ENCODE data around the gene PPP6R1.

Gene PPP6R1

DNA sequence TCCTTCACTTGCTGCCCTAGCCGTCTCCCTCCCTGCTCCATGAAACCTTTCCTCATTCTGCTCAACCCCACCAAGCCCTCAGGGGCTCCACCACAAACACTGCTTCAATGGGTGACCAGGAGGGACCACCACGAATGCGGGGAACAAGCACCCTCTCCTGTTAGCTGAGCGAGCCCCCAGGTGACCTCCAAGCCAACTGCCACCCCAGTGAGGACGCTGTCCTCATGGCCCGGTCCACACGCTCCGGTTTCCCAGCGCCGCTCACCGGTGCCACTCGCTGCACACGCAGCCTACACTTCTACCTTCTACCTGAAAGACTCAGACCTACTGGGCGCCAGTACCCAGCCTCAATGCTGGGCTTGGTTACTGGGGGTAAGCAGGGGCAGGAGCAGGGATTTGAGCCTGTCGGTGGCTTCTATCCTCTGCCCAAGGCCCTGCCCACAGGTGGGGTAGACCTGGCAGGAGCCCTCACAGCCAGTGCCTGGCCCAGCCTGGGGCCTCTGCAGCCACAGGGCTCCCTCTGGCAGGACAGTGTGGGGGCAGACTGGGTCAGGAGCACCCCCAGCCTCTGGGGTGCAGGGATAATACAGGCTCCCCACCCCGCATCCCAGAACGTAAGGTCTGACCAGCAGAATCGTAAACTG is 29.6 kb downstream of the PPP6R1 start:
- no peak overlapping the region for H3K9ac ChIP-seq
- H3K79me2 ChIP-seq (ENCODE audit: insufficient read depth, low read depth): no peaks in the 10 kb centered on the region
- H3K27me3 ChIP-seq (ENCODE audit: insufficient read depth, low read depth): no peaks in the 10 kb centered on the region
- H3K4me1 ChIP-seq (ENCODE audit: low read depth, poor library complexity, severe bottlenecking): no peaks in the 10 kb centered on the region
- H2AFZ ChIP-seq (ENCODE audit: low read depth): no peak overlapping the region
- no peaks in the 10 kb centered on the region for H3K36me3 ChIP-seq (ENCODE audit: insufficient read depth)
- no peak overlapping the region for H3K4me3 ChIP-seq (IDR thresholded peaks at IDR 0.05; ENCODE audit: insufficient read depth, low read depth, low read length)
- no peak overlapping the region for H3K4me2 ChIP-seq
- no peaks in the 10 kb centered on the region for H4K20me1 ChIP-seq (ENCODE audit: insufficient read depth)
- TF ChIP-seq, protein P1, sequence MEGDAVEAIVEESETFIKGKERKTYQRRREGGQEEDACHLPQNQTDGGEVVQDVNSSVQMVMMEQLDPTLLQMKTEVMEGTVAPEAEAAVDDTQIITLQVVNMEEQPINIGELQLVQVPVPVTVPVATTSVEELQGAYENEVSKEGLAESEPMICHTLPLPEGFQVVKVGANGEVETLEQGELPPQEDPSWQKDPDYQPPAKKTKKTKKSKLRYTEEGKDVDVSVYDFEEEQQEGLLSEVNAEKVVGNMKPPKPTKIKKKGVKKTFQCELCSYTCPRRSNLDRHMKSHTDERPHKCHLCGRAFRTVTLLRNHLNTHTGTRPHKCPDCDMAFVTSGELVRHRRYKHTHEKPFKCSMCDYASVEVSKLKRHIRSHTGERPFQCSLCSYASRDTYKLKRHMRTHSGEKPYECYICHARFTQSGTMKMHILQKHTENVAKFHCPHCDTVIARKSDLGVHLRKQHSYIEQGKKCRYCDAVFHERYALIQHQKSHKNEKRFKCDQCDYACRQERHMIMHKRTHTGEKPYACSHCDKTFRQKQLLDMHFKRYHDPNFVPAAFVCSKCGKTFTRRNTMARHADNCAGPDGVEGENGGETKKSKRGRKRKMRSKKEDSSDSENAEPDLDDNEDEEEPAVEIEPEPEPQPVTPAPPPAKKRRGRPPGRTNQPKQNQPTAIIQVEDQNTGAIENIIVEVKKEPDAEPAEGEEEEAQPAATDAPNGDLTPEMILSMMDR (conservative IDR thresholded peaks at IDR 0.05; ENCODE audit: low read depth, low read length): no peak
- no peak overlapping the region for H3K27ac ChIP-seq

DNA sequence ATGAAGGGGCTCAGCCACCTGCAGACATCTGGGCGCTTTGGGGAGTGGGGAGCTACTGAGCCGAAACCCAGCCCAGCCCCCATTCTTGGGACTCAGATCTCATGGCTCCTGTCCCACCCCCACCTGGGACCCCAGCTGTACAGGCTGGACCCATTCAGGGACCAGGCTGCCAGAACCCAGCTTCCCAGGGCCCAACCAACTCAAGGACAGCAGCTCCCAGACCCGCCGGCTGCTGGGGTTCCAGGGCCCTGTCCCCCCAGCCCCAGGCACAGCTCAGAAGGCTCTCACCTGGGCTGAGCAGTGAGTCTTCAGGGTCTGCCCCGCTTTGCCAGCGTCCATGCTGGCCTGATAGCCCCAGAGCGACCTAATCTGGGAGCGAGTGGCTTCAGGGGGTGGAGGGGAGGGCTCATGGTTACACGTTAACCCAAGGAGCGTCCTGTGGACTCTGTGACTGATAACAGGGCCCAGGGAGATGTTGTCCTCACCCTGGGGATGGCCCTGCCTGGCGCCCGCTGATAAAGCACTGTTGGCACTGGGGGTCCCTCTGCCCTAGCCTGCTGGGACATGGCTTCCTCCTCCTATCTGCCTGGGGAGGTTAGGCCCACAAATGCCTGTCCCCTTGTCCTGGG is 30.3 kb downstream of the PPP6R1 start, which contains the start of gene TMEM86B:
Gene TMEM86B (minus strand): TSS at position 361 of the 629 bp plus-strand sequence. CDS start 22 bp downstream, at position 339.
- Histone ChIP-seq H2AFZ (ENCODE audit: low read depth) (no peak within 1 kb of the TSS), H3K36me3 (ENCODE audit: insufficient read depth) (no peaks in the 10 kb centered on the region), H3K4me2 (no peak within 1 kb of the TSS), H3K79me2 (ENCODE audit: insufficient read depth, low read depth) (no peaks in the 10 kb centered on the region), H3K9ac (no peak within 1 kb of the TSS), H3K4me3 (IDR thresholded peaks at IDR 0.05; ENCODE audit: insufficient read depth, low read depth, low read length) (no peak within 1 kb of the TSS), H3K4me1 (ENCODE audit: low read depth, poor library complexity, severe bottlenecking) (no peaks in the 10 kb centered on the region), H3K27ac (no peak within 1 kb of the TSS), H3K27me3 (ENCODE audit: insufficient read depth, low read depth) (no peaks in the 10 kb centered on the region), H4K20me1 (ENCODE audit: insufficient read depth) (no peaks in the 10 kb centered on the region)
- TF ChIP-seq, protein P1 (conservative IDR thresholded peaks at IDR 0.05; ENCODE audit: low read depth, low read length): no peak

DNA sequence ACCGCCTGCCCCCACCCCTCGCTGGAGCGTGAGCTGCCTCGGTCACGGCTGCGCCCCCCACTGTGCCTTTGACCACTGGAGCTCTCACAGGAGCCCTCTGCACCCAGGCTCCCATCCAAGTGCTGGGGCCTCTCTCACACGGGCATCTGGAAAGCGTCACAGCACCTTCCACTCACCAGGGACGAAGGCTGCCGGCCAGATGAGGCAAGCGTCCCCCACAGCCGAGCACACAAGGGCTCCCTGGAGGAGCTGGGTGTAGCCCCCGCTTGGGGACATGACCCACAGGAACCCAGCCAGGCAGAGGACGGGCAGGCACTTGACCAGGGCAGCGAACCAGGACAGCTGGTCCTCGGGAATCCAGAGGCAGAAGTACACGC is 30.8 kb downstream of the PPP6R1 start:
- Histone ChIP-seq H3K4me3 (IDR thresholded peaks at IDR 0.05; ENCODE audit: insufficient read depth, low read depth, low read length) (no peak overlapping the region), H3K27ac (no peak overlapping the region), H3K79me2 (ENCODE audit: insufficient read depth, low read depth) (no peaks in the 10 kb centered on the region), H2AFZ (ENCODE audit: low read depth) (no peak overlapping the region), H4K20me1 (ENCODE audit: insufficient read depth) (no peaks in the 10 kb centered on the region), H3K27me3 (ENCODE audit: insufficient read depth, low read depth) (no peaks in the 10 kb centered on the region), H3K4me1 (ENCODE audit: low read depth, poor library complexity, severe bottlenecking) (no peaks in the 10 kb centered on the region), H3K9ac (no peak overlapping the region), H3K4me2 (no peak overlapping the region), H3K36me3 (ENCODE audit: insufficient read depth) (no peaks in the 10 kb centered on the region)
- TF ChIP-seq, protein P1 (conservative IDR thresholded peaks at IDR 0.05; ENCODE audit: low read depth, low read length): no peak

DNA sequence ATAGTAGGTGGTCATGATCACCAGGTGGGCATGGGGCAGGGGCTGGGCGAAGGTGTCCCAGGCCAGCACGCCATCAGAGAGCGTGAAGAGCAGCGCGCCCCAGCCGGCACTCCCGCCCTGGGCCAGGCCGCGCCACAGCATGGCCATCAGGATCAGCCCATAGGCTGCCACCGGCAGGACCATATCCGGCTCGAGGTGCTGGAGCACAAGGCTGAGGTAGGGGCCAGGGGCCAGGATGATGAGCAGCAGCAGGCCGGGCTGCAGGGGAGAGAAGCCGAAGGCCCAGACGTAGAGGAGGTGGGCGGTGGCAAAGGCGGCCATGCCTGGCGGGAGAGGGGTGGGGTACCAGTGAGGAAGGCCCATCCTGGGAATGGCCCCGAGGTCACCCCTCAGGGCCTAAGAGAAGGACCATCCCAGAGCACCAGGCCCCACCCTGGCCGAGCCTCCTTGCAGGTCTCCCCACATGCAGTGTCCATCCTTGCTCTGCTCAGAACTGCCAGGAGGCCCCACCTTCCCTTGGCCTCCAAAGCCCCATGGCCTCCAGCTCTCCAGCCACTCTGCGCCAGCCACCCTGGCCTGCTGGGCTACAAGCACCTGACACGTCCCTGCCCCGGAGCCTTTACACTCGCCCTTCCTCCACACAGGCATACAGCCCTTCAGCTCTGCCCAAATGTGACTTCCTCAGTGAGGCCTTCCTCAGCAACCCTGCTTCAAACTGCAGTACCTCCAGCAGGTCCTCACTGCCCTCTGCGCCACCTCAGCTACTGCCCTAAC is 31.4 kb downstream of the PPP6R1 start:
- TF ChIP-seq, protein P1 (conservative IDR thresholded peaks at IDR 0.05; ENCODE audit: low read depth, low read length): no peak
- H4K20me1 ChIP-seq (ENCODE audit: insufficient read depth): no peaks in the 10 kb centered on the region
- no peaks in the 10 kb centered on the region for H3K4me1 ChIP-seq (ENCODE audit: low read depth, poor library complexity, severe bottlenecking)
- H3K79me2 ChIP-seq (ENCODE audit: insufficient read depth, low read depth): no peaks in the 10 kb centered on the region
- no peak overlapping the region for H3K4me3 ChIP-seq (IDR thresholded peaks at IDR 0.05; ENCODE audit: insufficient read depth, low read depth, low read length)
- H3K27ac ChIP-seq: no peak overlapping the region
- H3K27me3 ChIP-seq (ENCODE audit: insufficient read depth, low read depth): no peaks in the 10 kb centered on the region
- H3K4me2 ChIP-seq: no peak overlapping the region
- no peak overlapping the region for H2AFZ ChIP-seq (ENCODE audit: low read depth)
- no peak overlapping the region for H3K9ac ChIP-seq
- H3K36me3 ChIP-seq (ENCODE audit: insufficient read depth): no peaks in the 10 kb centered on the region

All from KMS-11 (cell line).